HepG2 (cell line): ENCODE measurements around the gene ICAM3. TPM values are rescaled to one million over a fixed set of nuclear protein-coding genes. Genes with fewer than 3 reads are reported as not detected.

Experiments used
- BCL6 ChIP-seq: IDR thresholded peaks from 2 replicates; pipeline ENCODE4 v1.6.1; 2016; ENCODE audit warnings: missing genetic modification reagents, missing compliant biosample characterization
- EHMT2 ChIP-seq: fragments of 200-600 bp; sonication (generic); IDR thresholded peaks from 2 replicates; pipeline ENCODE4 v1.7.0; 2017; ENCODE audit warnings: antibody characterized with exemption, low read depth, low read length, borderline replicate concordance
- GATA4 ChIP-seq: sonication (generic); IDR thresholded peaks from 2 replicates; pipeline ENCODE4 v1.6.1; 2016; ENCODE audit warnings: antibody characterized with exemption, low read depth, borderline replicate concordance
- HNRNPK ChIP-seq: fragments of 200-400 bp; formaldehyde crosslinking; IDR thresholded peaks from 2 replicates; pipeline ENCODE4 v1.6.1; 2018; ENCODE audit warnings: low read length, low read depth, moderate library complexity, mild to moderate bottlenecking; ENCODE audit not compliant: poor library complexity, severe bottlenecking
- KDM5B ChIP-seq: sonication (generic); formaldehyde crosslinking; IDR thresholded peaks from 2 replicates; pipeline ENCODE4 v1.4.0; 2020; ENCODE audit warnings: missing genetic modification reagents, mild to moderate bottlenecking, borderline replicate concordance
- MXD4 ChIP-seq: IDR thresholded peaks from 2 replicates; pipeline ENCODE4 v1.6.1; 2016; ENCODE audit warnings: mild to moderate bottlenecking, missing biosample characterization, missing genetic modification reagents
- SALL2 ChIP-seq: sonication (generic); formaldehyde crosslinking; IDR thresholded peaks from 2 replicates; pipeline ENCODE4 v1.8.1; 2023; ENCODE audit warnings: mild to moderate bottlenecking, missing genetic modification reagents, inconsistent platforms
- ZBTB8A ChIP-seq: sonication (generic); formaldehyde crosslinking; IDR thresholded peaks from 2 replicates; pipeline ENCODE4 v1.4.0; 2020; ENCODE audit warnings: mild to moderate bottlenecking, low read depth, missing genetic modification reagents, borderline replicate concordance
- ZNF256 ChIP-seq: sonication (generic); formaldehyde crosslinking; conservative IDR thresholded peaks from 2 replicates; pipeline ENCODE4 v1.4.0; 2020; ENCODE audit warnings: missing genetic modification reagents
- ZNF841 ChIP-seq: sonication (generic); formaldehyde crosslinking; IDR thresholded peaks from 2 replicates; pipeline ENCODE4 v1.8.1; 2023; ENCODE audit warnings: missing genetic modification reagents, borderline replicate concordance
- ZNF850 ChIP-seq: sonication (generic); formaldehyde crosslinking; conservative IDR thresholded peaks from 2 replicates; pipeline ENCODE4 v1.9.0; 2021; ENCODE audit warnings: mild to moderate bottlenecking, missing genetic modification reagents
- polyA plus RNA-seq, 8 experiments: library from polyadenylated mRNA; depleted of rRNA in 3 of 8; stranded (reverse) in 7 of 8; unstranded in 1 of 8; fragments of >200 nt; fragmentation: Illumina TruSeq in 4 of 8; extraction: Trizol in 4 of 8; gene quantifications; 2 replicates each; pipeline versions ENCODE4 v1.2.1 to v1.2.3, GENCODE V29; 2011 to 2016; ENCODE audit warnings: low read depth in 4 of 8, missing spikeins in 1 of 8, mixed read lengths in 1 of 8; ENCODE audit not compliant: insufficient read depth in 1 of 8
- total RNA-seq, 5 experiments: library from RNA; depleted of rRNA; stranded (reverse); fragments of >200 nt; fragmentation: Illumina TruSeq; extraction: Trizol; gene quantifications; 2 replicates each; pipeline ENCODE4 v1.2.3, GENCODE V29; 2016; ENCODE audit warnings: low read depth in 1 of 5
- TF ChIP-seq, protein P1 (sequence below): IDR thresholded peaks from 2 replicates; pipeline ENCODE4 v1.4.0; 2020; ENCODE audit warnings: mild to moderate bottlenecking, missing genetic modification reagents
- TF ChIP-seq, protein P2 (sequence below): sonication (generic); formaldehyde crosslinking; IDR thresholded peaks from 2 replicates; pipeline ENCODE4 v1.8.1; 2023; ENCODE audit warnings: mild to moderate bottlenecking, moderate library complexity, missing genetic modification reagents
- TF ChIP-seq, protein P3 (sequence below): sonication (generic); formaldehyde crosslinking; IDR thresholded peaks from 2 replicates; pipeline ENCODE4 v1.8.0; 2022; ENCODE audit warnings: mild to moderate bottlenecking, missing genetic modification reagents, borderline replicate concordance
- TF ChIP-seq, protein P4 (sequence below): IDR thresholded peaks from 2 replicates; pipeline ENCODE4 v1.6.1; 2016; ENCODE audit warnings: missing biosample characterization, missing genetic modification reagents, low read depth
- TF ChIP-seq, protein P5 (sequence below): sonication (generic); formaldehyde crosslinking; IDR thresholded peaks from 2 replicates; pipeline ENCODE4 v1.5.1; 2020; ENCODE audit warnings: missing genetic modification reagents, mild to moderate bottlenecking, borderline replicate concordance

The ICAM3 gene
- total and polyA plus RNA-seq, 2 of the 13 experiments (the other 11 are each of a cell fraction or from before 2014, with no cell fraction given) = 14.1 to 21.0 TPM

DNA sequence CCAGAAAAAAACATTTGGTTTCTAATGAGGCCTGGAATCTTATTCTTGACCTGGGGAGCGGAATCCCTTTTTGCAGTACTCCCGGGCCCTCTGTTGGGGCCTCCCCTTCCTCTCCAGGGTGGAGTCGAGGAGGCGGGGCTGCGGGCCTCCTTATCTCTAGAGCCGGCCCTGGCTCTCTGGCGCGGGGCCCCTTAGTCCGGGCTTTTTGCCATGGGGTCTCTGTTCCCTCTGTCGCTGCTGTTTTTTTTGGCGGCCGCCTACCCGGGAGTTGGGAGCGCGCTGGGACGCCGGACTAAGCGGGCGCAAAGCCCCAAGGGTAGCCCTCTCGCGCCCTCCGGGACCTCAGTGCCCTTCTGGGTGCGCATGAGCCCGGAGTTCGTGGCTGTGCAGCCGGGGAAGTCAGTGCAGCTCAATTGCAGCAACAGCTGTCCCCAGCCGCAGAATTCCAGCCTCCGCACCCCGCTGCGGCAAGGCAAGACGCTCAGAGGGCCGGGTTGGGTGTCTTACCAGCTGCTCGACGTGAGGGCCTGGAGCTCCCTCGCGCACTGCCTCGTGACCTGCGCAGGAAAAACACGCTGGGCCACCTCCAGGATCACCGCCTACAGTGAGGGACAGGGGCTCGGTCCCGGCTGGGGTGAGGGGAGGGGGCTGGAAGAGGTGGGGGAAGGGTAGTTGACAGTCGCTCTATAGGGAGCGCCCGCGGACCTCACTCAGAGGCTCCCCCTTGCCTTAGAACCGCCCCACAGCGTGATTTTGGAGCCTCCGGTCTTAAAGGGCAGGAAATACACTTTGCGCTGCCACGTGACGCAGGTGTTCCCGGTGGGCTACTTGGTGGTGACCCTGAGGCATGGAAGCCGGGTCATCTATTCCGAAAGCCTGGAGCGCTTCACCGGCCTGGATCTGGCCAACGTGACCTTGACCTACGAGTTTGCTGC is 52.4 kb downstream of the ICAM3 start, which contains the start of gene ICAM4 (continued):
- TF ChIP-seq, protein P1, sequence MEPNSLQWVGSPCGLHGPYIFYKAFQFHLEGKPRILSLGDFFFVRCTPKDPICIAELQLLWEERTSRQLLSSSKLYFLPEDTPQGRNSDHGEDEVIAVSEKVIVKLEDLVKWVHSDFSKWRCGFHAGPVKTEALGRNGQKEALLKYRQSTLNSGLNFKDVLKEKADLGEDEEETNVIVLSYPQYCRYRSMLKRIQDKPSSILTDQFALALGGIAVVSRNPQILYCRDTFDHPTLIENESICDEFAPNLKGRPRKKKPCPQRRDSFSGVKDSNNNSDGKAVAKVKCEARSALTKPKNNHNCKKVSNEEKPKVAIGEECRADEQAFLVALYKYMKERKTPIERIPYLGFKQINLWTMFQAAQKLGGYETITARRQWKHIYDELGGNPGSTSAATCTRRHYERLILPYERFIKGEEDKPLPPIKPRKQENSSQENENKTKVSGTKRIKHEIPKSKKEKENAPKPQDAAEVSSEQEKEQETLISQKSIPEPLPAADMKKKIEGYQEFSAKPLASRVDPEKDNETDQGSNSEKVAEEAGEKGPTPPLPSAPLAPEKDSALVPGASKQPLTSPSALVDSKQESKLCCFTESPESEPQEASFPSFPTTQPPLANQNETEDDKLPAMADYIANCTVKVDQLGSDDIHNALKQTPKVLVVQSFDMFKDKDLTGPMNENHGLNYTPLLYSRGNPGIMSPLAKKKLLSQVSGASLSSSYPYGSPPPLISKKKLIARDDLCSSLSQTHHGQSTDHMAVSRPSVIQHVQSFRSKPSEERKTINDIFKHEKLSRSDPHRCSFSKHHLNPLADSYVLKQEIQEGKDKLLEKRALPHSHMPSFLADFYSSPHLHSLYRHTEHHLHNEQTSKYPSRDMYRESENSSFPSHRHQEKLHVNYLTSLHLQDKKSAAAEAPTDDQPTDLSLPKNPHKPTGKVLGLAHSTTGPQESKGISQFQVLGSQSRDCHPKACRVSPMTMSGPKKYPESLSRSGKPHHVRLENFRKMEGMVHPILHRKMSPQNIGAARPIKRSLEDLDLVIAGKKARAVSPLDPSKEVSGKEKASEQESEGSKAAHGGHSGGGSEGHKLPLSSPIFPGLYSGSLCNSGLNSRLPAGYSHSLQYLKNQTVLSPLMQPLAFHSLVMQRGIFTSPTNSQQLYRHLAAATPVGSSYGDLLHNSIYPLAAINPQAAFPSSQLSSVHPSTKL (CRISPR knock-in tag) = 0 out of 2 replicates have a peak, but pooled peaks have one; percentile 9
- TF ChIP-seq ZBTB8A (CRISPR knock-in tag) = no peak
- TF ChIP-seq, protein P2, sequence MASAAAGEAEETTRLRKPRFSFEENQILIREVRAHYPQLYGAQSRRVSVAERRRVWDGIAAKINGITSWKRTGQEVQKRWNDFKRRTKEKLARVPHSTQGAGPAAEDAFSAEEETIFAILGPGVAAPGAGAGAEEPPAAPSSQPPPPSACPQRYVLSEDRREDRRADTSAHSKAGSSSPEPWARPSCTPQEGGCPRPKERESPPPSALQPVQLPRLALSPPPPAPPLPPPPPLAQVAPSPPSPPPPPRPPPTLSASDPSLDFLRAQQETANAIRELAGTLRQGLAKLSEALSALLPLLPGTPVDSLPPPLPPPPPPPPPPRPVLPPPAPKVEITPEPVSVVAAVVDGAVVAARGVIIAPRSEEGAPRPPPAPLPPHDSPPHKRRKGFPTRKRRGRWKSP = peak; percentile 45; the same call in 1 of the 2 replicates
- no peak for TF ChIP-seq EHMT2
- TF ChIP-seq ZNF850 (CRISPR knock-in tag) = 0 out of 2 replicates have a peak, but pooled peaks have one; percentile 41
- TF ChIP-seq HNRNPK = peak; percentile 61
- TF ChIP-seq ZNF256 (CRISPR knock-in tag) = 0 out of 2 replicates have a peak, but pooled peaks have one; percentile 36
- no peak for TF ChIP-seq SALL2 (CRISPR knock-in tag)
- no peak for TF ChIP-seq MXD4
- TF ChIP-seq, protein P3, sequence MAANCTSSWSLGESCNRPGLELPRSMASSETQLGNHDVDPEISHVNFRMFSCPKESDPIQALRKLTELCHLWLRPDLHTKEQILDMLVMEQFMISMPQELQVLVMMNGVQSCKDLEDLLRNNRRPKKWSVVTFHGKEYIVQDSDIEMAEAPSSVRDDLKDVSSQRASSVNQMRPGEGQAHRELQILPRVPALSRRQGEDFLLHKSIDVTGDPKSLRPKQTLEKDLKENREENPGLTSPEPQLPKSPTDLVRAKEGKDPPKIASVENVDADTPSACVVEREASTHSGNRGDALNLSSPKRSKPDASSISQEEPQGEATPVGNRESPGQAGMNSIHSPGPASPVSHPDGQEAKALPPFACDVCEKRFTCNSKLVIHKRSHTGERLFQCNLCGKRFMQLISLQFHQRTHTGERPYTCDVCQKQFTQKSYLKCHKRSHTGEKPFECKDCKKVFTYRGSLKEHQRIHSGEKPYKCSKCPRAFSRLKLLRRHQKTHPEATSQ (CRISPR knock-in tag) = no peak
- no peak; the same call in 1 of the 2 replicates for TF ChIP-seq KDM5B (CRISPR knock-in tag)
- TF ChIP-seq BCL6 (CRISPR knock-in tag) = 0 out of 2 replicates have a peak, but pooled peaks have one; percentile 12
- TF ChIP-seq ZNF841 (CRISPR knock-in tag) = no peak
- no peak for TF ChIP-seq GATA4
- TF ChIP-seq, protein P4, sequence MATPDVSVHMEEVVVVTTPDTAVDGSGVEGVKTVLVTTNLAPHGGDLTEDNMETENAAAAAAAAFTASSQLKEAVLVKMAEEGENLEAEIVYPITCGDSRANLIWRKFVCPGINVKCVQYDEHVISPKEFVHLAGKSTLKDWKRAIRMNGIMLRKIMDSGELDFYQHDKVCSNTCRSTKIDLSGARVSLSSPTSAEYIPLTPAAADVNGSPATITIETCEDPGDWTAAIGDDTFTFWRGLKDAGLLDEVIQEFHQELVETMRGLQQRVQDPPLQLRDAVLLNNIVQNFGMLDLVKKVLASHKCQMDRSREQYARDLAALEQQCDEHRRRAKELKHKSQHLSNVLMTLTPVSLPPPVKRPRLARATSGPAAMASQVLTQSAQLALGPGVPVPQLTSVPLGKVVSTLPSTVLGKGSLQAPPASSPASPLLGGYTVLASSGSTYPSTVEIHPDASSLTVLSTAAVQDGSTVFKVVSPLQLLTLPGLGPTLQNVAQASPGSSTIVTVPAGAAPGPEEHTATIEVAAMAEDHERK (CRISPR knock-in tag) = no peak
- TF ChIP-seq, protein P5, sequence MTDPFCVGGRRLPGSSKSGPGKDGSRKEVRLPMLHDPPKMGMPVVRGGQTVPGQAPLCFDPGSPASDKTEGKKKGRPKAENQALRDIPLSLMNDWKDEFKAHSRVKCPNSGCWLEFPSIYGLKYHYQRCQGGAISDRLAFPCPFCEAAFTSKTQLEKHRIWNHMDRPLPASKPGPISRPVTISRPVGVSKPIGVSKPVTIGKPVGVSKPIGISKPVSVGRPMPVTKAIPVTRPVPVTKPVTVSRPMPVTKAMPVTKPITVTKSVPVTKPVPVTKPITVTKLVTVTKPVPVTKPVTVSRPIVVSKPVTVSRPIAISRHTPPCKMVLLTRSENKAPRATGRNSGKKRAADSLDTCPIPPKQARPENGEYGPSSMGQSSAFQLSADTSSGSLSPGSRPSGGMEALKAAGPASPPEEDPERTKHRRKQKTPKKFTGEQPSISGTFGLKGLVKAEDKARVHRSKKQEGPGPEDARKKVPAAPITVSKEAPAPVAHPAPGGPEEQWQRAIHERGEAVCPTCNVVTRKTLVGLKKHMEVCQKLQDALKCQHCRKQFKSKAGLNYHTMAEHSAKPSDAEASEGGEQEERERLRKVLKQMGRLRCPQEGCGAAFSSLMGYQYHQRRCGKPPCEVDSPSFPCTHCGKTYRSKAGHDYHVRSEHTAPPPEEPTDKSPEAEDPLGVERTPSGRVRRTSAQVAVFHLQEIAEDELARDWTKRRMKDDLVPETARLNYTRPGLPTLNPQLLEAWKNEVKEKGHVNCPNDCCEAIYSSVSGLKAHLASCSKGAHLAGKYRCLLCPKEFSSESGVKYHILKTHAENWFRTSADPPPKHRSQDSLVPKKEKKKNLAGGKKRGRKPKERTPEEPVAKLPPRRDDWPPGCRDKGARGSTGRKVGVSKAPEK (CRISPR knock-in tag) = no peak
